ENCODE data around the gene QARS1. TPM values are rescaled to one million over a fixed set of nuclear protein-coding genes. Genes with fewer than 3 reads are reported as not detected.
A peak's percentile ranks its signal among the peaks of the same experiment; 100 is the strongest.

QARS1 gene
- total RNA-seq, 4 donors from 2014 or later, result 403 to 873 (median 447) TPM

- Histone ChIP-seq H3K9me3 (no peaks in the 10 kb centered on the region), H3K4me3 (no peak overlapping the region), H3K36me3 (peaks cover 0 to 76% (median 40%) of the 10 kb centered on the region in 4 donors), H3K27ac (no peak overlapping the region), H3K27me3 (no peaks in the 10 kb centered on the region), H3K4me1 (no peaks in the 10 kb centered on the region)
- intact Hi-C loops (cut with DNase I; ENCODE audit: low total_unique reads), result no loop called here
- no peak for DNase-seq
- in situ Hi-C loops (cut with MboI; ENCODE audit: low pct_ligation_motif_present in 1 of 4, low pct_unique_long_range_greater_than_20kb in 1 of 4, low sequenced_read_pairs in 3 of 4), result no loop called here
- WGBS, 2 donors (ENCODE audit: low coverage in 1 of 2), result 80% methylated on average over 6 of the region's 6 CpGs; no CpG with 5 or more reads in 1 of the 2 donors
- no peak for TF ChIP-seq POLR2A (IDR thresholded peaks at IDR 0.05)
- TF ChIP-seq EP300 (IDR thresholded peaks at IDR 0.05; ENCODE audit: low read depth), result no peak
- TF ChIP-seq, protein P1, sequence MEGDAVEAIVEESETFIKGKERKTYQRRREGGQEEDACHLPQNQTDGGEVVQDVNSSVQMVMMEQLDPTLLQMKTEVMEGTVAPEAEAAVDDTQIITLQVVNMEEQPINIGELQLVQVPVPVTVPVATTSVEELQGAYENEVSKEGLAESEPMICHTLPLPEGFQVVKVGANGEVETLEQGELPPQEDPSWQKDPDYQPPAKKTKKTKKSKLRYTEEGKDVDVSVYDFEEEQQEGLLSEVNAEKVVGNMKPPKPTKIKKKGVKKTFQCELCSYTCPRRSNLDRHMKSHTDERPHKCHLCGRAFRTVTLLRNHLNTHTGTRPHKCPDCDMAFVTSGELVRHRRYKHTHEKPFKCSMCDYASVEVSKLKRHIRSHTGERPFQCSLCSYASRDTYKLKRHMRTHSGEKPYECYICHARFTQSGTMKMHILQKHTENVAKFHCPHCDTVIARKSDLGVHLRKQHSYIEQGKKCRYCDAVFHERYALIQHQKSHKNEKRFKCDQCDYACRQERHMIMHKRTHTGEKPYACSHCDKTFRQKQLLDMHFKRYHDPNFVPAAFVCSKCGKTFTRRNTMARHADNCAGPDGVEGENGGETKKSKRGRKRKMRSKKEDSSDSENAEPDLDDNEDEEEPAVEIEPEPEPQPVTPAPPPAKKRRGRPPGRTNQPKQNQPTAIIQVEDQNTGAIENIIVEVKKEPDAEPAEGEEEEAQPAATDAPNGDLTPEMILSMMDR (IDR thresholded peaks at IDR 0.05), result no peak
- no peak for TF ChIP-seq POLR2AphosphoS5 (IDR thresholded peaks at IDR 0.05)
These were observed 6.8 kb upstream of the QARS1 start for GRCh38 chr3:49111347-49111746.

- Histone ChIP-seq H3K9me3 (no peaks in the 10 kb centered on the region), H3K27me3 (no peaks in the 10 kb centered on the region), H3K27ac (no peak overlapping the region), H3K4me1 (peaks cover under 1 to 3% (median 1%) of the 10 kb centered on the region in 4 donors), H3K36me3 (peaks cover 0 to 71% (median 35%) of the 10 kb centered on the region in 4 donors), H3K4me3 (no peak overlapping the region)
- no peak for TF ChIP-seq EP300 (IDR thresholded peaks at IDR 0.05; ENCODE audit: low read depth)
- TF ChIP-seq, protein P1 (IDR thresholded peaks at IDR 0.05), result no peak
- TF ChIP-seq POLR2A (IDR thresholded peaks at IDR 0.05), result no peak
- no peak for TF ChIP-seq POLR2AphosphoS5 (IDR thresholded peaks at IDR 0.05)
- WGBS, 2 donors (ENCODE audit: low coverage in 1 of 2), result 90% methylated on average over 13 of the region's 13 CpGs; no CpG with 5 or more reads in 1 of the 2 donors
- in situ Hi-C loops (cut with MboI; ENCODE audit: low pct_ligation_motif_present in 1 of 4, low pct_unique_long_range_greater_than_20kb in 1 of 4, low sequenced_read_pairs in 3 of 4), result no loop called here
- DNase-seq, result no peak
- intact Hi-C loops (cut with DNase I; ENCODE audit: low total_unique reads), result no loop called here
These were observed 6.2 kb upstream of the QARS1 start for GRCh38 chr3:49110780-49111179.

- no peak for DNase-seq
- intact Hi-C loops (cut with DNase I; ENCODE audit: low total_unique reads), result no loop called here
- TF ChIP-seq EP300 (IDR thresholded peaks at IDR 0.05; ENCODE audit: low read depth) (no peak), POLR2AphosphoS5 (IDR thresholded peaks at IDR 0.05) (no peak), POLR2A (IDR thresholded peaks at IDR 0.05) (no peak)
- TF ChIP-seq, protein P1 (IDR thresholded peaks at IDR 0.05), result no peak
- Histone ChIP-seq H3K4me3 (no peak overlapping the region), H3K9me3 (no peaks in the 10 kb centered on the region), H3K36me3 (peaks cover 0 to 46% (median 22%) of the 10 kb centered on the region in 4 donors), H3K27me3 (no peaks in the 10 kb centered on the region), H3K4me1 (peaks cover 16 to 21% (median 17%) of the 10 kb centered on the region in 4 donors), H3K27ac (no peak overlapping the region)
- 71% methylated on average over 9 of the region's 14 CpGs; no CpG with 5 or more reads in 1 of the 2 donors for WGBS, 2 donors (ENCODE audit: low coverage in 1 of 2)
- in situ Hi-C loops (cut with MboI; ENCODE audit: low pct_ligation_motif_present in 1 of 4, low pct_unique_long_range_greater_than_20kb in 1 of 4, low sequenced_read_pairs in 3 of 4), result no loop called here
These were observed 3.8 kb upstream of the QARS1 start for GRCh38 chr3:49108346-49108745.

- no peaks in the 10 kb centered on the region for H3K27me3 ChIP-seq
- H3K27ac ChIP-seq, result peak overlapping the region; percentile 86 to 93 (median 90)
- H3K9me3 ChIP-seq, result no peaks in the 10 kb centered on the region
- H3K4me3 ChIP-seq, result peak overlapping the region; percentile 75 to 96 (median 82)
- DNase-seq, result no peak
- intact Hi-C loops (cut with DNase I; ENCODE audit: low total_unique reads), result no loop called here
- peaks cover 0 to 35% (median 12%) of the 10 kb centered on the region in 4 donors for H3K36me3 ChIP-seq
- WGBS, 2 donors (ENCODE audit: low coverage in 1 of 2), result 2% methylated on average over 8 of the region's 8 CpGs; no CpG with 5 or more reads in 1 of the 2 donors
- H3K4me1 ChIP-seq, result peaks cover 16 to 26% (median 21%) of the 10 kb centered on the region in 4 donors
- no peak for TF ChIP-seq POLR2A (IDR thresholded peaks at IDR 0.05)
- in situ Hi-C loops (cut with MboI; ENCODE audit: low pct_ligation_motif_present in 1 of 4, low pct_unique_long_range_greater_than_20kb in 1 of 4, low sequenced_read_pairs in 3 of 4), result no loop called here
These were observed 518 bp downstream of the QARS1 start for GRCh38 chr3:49104052-49104426.

All from transverse colon (tissue), 4 donors.